ENCODE results near the gene TMCC2.

DNA sequence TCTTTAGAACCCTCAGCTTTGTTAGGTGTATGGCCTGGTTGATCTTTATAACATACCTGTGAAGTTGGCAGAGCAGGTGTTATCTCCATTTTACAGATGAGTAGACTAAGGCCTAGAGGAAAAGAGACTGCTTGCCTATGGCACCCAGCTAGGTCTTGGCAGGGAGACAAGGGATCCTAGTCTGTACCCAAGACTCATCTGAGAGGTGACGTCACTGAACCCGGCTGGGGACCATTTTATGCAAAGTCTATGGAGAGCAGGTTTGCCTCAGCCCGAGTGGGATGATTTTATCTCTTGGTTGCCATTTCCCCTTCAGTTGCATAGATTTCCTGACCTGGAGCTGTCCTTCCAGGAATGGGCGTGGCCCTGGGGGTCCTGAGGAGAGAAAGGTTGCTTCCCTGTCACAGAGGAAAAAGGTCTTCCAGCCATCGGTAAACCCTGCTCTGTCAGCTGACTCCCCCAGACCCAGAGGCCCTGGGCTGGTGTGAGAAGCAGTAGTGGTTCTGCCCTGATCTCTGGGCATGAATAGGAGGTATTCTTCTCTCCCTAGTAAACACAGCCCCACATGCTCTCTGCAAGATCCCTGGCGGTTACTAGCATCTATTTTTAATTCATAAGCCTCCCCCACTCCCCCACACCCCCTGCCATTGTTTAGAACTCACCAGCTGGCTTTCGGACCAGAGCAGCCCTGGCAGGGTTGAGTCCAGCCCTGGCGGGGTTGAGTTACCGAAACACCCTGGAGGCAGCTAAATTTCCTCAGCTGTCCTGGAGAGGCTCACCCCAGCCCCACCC is 19.6 kb downstream of the TMCC2 start:
- TF ChIP-seq POLR2A (IDR thresholded peaks at IDR 0.05) = no peak
- TF ChIP-seq, protein P1, sequence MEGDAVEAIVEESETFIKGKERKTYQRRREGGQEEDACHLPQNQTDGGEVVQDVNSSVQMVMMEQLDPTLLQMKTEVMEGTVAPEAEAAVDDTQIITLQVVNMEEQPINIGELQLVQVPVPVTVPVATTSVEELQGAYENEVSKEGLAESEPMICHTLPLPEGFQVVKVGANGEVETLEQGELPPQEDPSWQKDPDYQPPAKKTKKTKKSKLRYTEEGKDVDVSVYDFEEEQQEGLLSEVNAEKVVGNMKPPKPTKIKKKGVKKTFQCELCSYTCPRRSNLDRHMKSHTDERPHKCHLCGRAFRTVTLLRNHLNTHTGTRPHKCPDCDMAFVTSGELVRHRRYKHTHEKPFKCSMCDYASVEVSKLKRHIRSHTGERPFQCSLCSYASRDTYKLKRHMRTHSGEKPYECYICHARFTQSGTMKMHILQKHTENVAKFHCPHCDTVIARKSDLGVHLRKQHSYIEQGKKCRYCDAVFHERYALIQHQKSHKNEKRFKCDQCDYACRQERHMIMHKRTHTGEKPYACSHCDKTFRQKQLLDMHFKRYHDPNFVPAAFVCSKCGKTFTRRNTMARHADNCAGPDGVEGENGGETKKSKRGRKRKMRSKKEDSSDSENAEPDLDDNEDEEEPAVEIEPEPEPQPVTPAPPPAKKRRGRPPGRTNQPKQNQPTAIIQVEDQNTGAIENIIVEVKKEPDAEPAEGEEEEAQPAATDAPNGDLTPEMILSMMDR (IDR thresholded peaks at IDR 0.05) = no peak

Data from upper lobe of left lung (tissue), 4 donors.